NCI-H82 treated with DMSO at 0.1 percent for 48 hours (cell line): ENCODE measurements around the gene RABEP2.

Experiments
- DNase-seq: peaks from one replicate; lab custom pipeline; 2025; ENCODE audit not compliant: unreplicated experiment; lab: John Stamatoyannopoulos, UW

RABEP2 gene

GRCh38 chr16:28859326-28859725 lies 65.7 kb downstream of the RABEP2 start:
- no peak for DNase-seq

GRCh38 chr16:28858421-28858820 lies 66.6 kb downstream of the RABEP2 start:
- no peak for DNase-seq
